OCI-LY1 (cell line): ENCODE measurements around the gene PRR15L.

Source experiments
- H2AFZ ChIP-seq: fragments of 200-600 bp; sonication (generic), shearing (Covaris generic); 2 replicates; pipeline ENCODE4 v1.6.0; 2014; ENCODE audit warnings: antibody characterized with exemption, mild to moderate bottlenecking, low read length
- H3F3A ChIP-seq: fragments of 200-600 bp; sonication (generic), shearing (Covaris generic); 2 replicates; pipeline ENCODE4 v1.6.0; 2014; ENCODE audit warnings: mild to moderate bottlenecking, antibody characterized with exemption, low read length, moderate library complexity; ENCODE audit not compliant: insufficient read depth
- H3K27ac ChIP-seq: fragments of 200-600 bp; sonication (generic); 2 replicates; pipeline ENCODE4 v1.5.1; 2014; ENCODE audit warnings: low read length, mixed run types, mild to moderate bottlenecking, low read depth; ENCODE audit not compliant: poor library complexity, severe bottlenecking
- H3K27me3 ChIP-seq: fragments of 200-600 bp; sonication (generic); 2 replicates; pipeline ENCODE4 v1.6.0; 2014; ENCODE audit warnings: antibody characterized with exemption, mild to moderate bottlenecking, low read length, moderate library complexity; ENCODE audit not compliant: insufficient read depth
- H3K36me3 ChIP-seq: fragments of 200-600 bp; sonication (generic); 2 replicates; pipeline ENCODE4 v1.6.1; 2014; ENCODE audit warnings: mild to moderate bottlenecking, antibody characterized with exemption, low read length, moderate library complexity, mixed read lengths; ENCODE audit not compliant: insufficient read depth
- H3K4me1 ChIP-seq: fragments of 200-600 bp; sonication (generic); 2 replicates; pipeline ENCODE4 v1.5.1; 2014; ENCODE audit warnings: mild to moderate bottlenecking, low read length, moderate library complexity; ENCODE audit not compliant: insufficient read depth, severe bottlenecking
- H3K4me2 ChIP-seq: fragments of 200-600 bp; sonication (generic), shearing (Covaris generic); 2 replicates; pipeline ENCODE4 v1.6.1; 2014; ENCODE audit warnings: low read length
- H3K4me3 ChIP-seq: fragments of 200-600 bp; sonication (generic); 2 replicates; pipeline ENCODE4 v1.5.1; 2014; ENCODE audit warnings: low read length, low read depth, mild to moderate bottlenecking, mixed read lengths; ENCODE audit not compliant: poor library complexity, severe bottlenecking
- H3K79me2 ChIP-seq: fragments of 200-600 bp; shearing (Covaris generic); 2 replicates; pipeline ENCODE4 v1.6.1; 2016; ENCODE audit warnings: mixed run types, low read length, mixed read lengths; ENCODE audit not compliant: insufficient read depth
- H3K9ac ChIP-seq: fragments of 200-600 bp; sonication (generic), shearing (Covaris generic); 2 replicates; pipeline ENCODE4 v1.6.1; 2014; ENCODE audit warnings: mild to moderate bottlenecking, low read length, mixed read lengths
- H3K9me2 ChIP-seq: fragments of 200-600 bp; sonication (generic), shearing (Covaris generic); 2 replicates; pipeline ENCODE4 v1.6.1; 2014; ENCODE audit warnings: low read depth, mild to moderate bottlenecking, low read length, mixed read lengths
- H3K9me3 ChIP-seq: fragments of 200-600 bp; shearing (Covaris generic); 2 replicates; pipeline ENCODE4 v1.6.1; 2014; ENCODE audit warnings: low read length, mixed read lengths
- H4K20me1 ChIP-seq: fragments of 200-600 bp; sonication (generic), shearing (Covaris generic); 2 replicates; pipeline ENCODE4 v1.6.0; 2016; ENCODE audit warnings: mild to moderate bottlenecking, low read length; ENCODE audit not compliant: insufficient read depth
- CTCF ChIP-seq: fragments of 200-600 bp; sonication (generic), shearing (Covaris generic); IDR thresholded peaks from 2 replicates; pipeline ENCODE4 v1.5.1; 2017; ENCODE audit warnings: mild to moderate bottlenecking, antibody characterized with exemption, low read length, moderate library complexity, mixed read lengths
- EZH2 ChIP-seq: fragments of 200-600 bp; sonication (generic), shearing (Covaris generic); IDR thresholded peaks from 2 replicates; pipeline ENCODE4 v1.8.0; 2017; ENCODE audit warnings: borderline replicate concordance, mixed run types, mild to moderate bottlenecking, antibody characterized with exemption, low read length, moderate library complexity, mixed read lengths

Gene PRR15L

GRCh38 chr17:47931848-47932247 is 25.8 kb downstream of the PRR15L start:
- no peaks in the 10 kb centered on the region for H3K79me2 ChIP-seq
- no peak for TF ChIP-seq CTCF
- TF ChIP-seq EZH2, result no peak
- no peaks in the 10 kb centered on the region for H3K4me1 ChIP-seq
- H3K9me3 ChIP-seq, result no peaks in the 10 kb centered on the region
- no peak overlapping the region for H3K4me2 ChIP-seq
- no peak overlapping the region for H3K9ac ChIP-seq
- no peaks in the 10 kb centered on the region for H3K27me3 ChIP-seq
- no peaks in the 10 kb centered on the region for H3F3A ChIP-seq
- H3K4me3 ChIP-seq, result no peak overlapping the region
- no peaks in the 10 kb centered on the region for H4K20me1 ChIP-seq
- peaks cover 11% of the 10 kb centered on the region; the same call in 1 of the 2 replicates for H3K36me3 ChIP-seq
- no peak overlapping the region for H2AFZ ChIP-seq
- H3K9me2 ChIP-seq, result no peaks in the 10 kb centered on the region
- no peak overlapping the region for H3K27ac ChIP-seq

- H4K20me1 ChIP-seq, result no peaks in the 10 kb centered on the region
- H3K27me3 ChIP-seq, result no peaks in the 10 kb centered on the region
- H3F3A ChIP-seq, result no peaks in the 10 kb centered on the region
- no peaks in the 10 kb centered on the region for H3K9me3 ChIP-seq
- H3K4me3 ChIP-seq, result no peak overlapping the region
- no peaks in the 10 kb centered on the region for H3K4me1 ChIP-seq
- no peak overlapping the region for H2AFZ ChIP-seq
- H3K79me2 ChIP-seq, result no peaks in the 10 kb centered on the region
- peaks cover 28% of the 10 kb centered on the region; the same call in 1 of the 2 replicates for H3K36me3 ChIP-seq
- no peak for TF ChIP-seq CTCF
- no peak for TF ChIP-seq EZH2
- no peak overlapping the region for H3K27ac ChIP-seq
- no peak overlapping the region for H3K4me2 ChIP-seq
- H3K9ac ChIP-seq, result no peak overlapping the region
- H3K9me2 ChIP-seq, result no peaks in the 10 kb centered on the region
Measured at GRCh38 chr17:47929218-47930000, 28.3 kb downstream of the PRR15L start.

- Histone ChIP-seq H3K27ac (no peak overlapping the region), H3K4me1 (no peaks in the 10 kb centered on the region), H3K9me2 (no peaks in the 10 kb centered on the region), H3K9ac (no peak overlapping the region), H3K9me3 (no peaks in the 10 kb centered on the region), H2AFZ (no peak overlapping the region), H3F3A (no peaks in the 10 kb centered on the region), H3K4me3 (no peak overlapping the region), H3K4me2 (no peak overlapping the region), H4K20me1 (no peaks in the 10 kb centered on the region), H3K27me3 (no peaks in the 10 kb centered on the region), H3K79me2 (no peaks in the 10 kb centered on the region), H3K36me3 (peaks cover 35% of the 10 kb centered on the region; the same call in 1 of the 2 replicates)
- TF ChIP-seq EZH2 (no peak), CTCF (no peak)
Measured at GRCh38 chr17:47928415-47928814, 29.3 kb downstream of the PRR15L start.
